Lung microvascular endothelial cell (primary cell): Measurements from ENCODE around the gene ERC2. TPM values are rescaled to one million over a fixed set of nuclear protein-coding genes. Genes with fewer than 3 reads are reported as not detected.
"Not testable (repeated sequence)": the region's sequence is repeated elsewhere in the genome, so short reads cannot be mapped to it uniquely, and the experiment has no call there.

Experiments
- DNase-seq, 2 donors: peaks; one replicate each; pipeline versions ENCODE4 v3.0.0 to v3.0.0-alpha.2; 2010; ENCODE audit warnings: low read depth in 2 of 2
- total RNA-seq: library from RNA; depleted of rRNA; stranded (reverse); fragments of >200 nt; gene quantifications from 2 replicates; pipeline ENCODE4 v1.2.1, GENCODE V29; 2014

ERC2 gene
- total RNA-seq, 1 donor from 2014 or later, result 2.2 TPM

- no peak for DNase-seq
These were observed 153.4 kb downstream of the ERC2 start for GRCh38 chr3:56314842-56315241.

GRCh38 chr3:56309465-56309864 is 158.8 kb downstream of the ERC2 start:
- DNase-seq, result no peak

- DNase-seq, result no peak
These were observed 159.8 kb downstream of the ERC2 start for GRCh38 chr3:56308471-56308870.

GRCh38 chr3:56304069-56304468 is 164.2 kb downstream of the ERC2 start:
- DNase-seq, result no peak

GRCh38 chr3:56303487-56303886 is 164.8 kb downstream of the ERC2 start:
- peak; percentile 55 to 69 for DNase-seq

GRCh38 chr3:56302417-56302816 is 165.8 kb downstream of the ERC2 start:
- no peak for DNase-seq

GRCh38 chr3:56297281-56297840 is 170.9 kb downstream of the ERC2 start:
- no peak for DNase-seq

GRCh38 chr3:56296361-56296760 is 171.9 kb downstream of the ERC2 start:
- no peak for DNase-seq

GRCh38 chr3:56295161-56295560 is 173.1 kb downstream of the ERC2 start:
- DNase-seq, result no peak

GRCh38 chr3:56294286-56294685 is 174.0 kb downstream of the ERC2 start:
- no peak for DNase-seq

- no peak for DNase-seq
These were observed 176.3 kb downstream of the ERC2 start for GRCh38 chr3:56291953-56292352.

GRCh38 chr3:56291244-56291680 is 177.0 kb downstream of the ERC2 start:
- DNase-seq, result peak in 1 of 2 donors; percentile 9

GRCh38 chr3:56290374-56290773 is 177.9 kb downstream of the ERC2 start:
- no peak for DNase-seq

- DNase-seq, result no peak
These were observed 180.0 kb downstream of the ERC2 start for GRCh38 chr3:56288258-56288657.

- DNase-seq, result no peak
These were observed 185.9 kb downstream of the ERC2 start for GRCh38 chr3:56282341-56282740.

GRCh38 chr3:56277236-56277635 is 191.0 kb downstream of the ERC2 start:
- DNase-seq, result no peak

- DNase-seq, result no peak
These were observed 193.1 kb downstream of the ERC2 start for GRCh38 chr3:56275120-56275519.

- no peak for DNase-seq
These were observed 198.3 kb downstream of the ERC2 start for GRCh38 chr3:56269755-56270535.

- no peak for DNase-seq
These were observed 199.5 kb downstream of the ERC2 start for GRCh38 chr3:56268616-56269383.

GRCh38 chr3:56261852-56262251 is 206.4 kb downstream of the ERC2 start:
- DNase-seq, result not testable (repeated sequence)

GRCh38 chr3:56260262-56260661 is 208.0 kb downstream of the ERC2 start:
- no peak for DNase-seq

GRCh38 chr3:56257826-56258225 is 210.4 kb downstream of the ERC2 start:
- DNase-seq, result no peak
